Measurements from ENCODE around the gene PSMB5.

PSMB5 gene

DNA sequence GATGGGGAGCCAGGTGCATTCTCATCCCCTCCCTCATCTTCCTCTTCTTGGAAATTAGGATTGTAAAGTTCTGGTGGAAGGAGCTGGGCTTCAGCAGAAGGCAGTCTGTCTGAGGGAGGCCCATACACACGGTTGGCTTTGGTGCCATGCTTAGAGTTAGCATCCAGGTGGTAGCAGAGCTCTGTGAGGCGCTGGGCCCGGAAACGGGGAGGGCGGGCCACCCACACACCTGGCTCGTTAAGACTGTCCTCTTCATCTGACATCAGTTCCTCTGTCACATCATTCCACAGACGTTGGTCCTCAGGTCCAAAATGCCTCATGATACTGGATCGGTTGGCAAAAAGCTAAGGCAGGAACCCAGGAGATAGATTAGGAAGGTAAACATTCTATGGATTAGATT lies 47.4 kb downstream of the PSMB5 start:
- DNase-seq (ENCODE audit: low read depth): no peak

DNA sequence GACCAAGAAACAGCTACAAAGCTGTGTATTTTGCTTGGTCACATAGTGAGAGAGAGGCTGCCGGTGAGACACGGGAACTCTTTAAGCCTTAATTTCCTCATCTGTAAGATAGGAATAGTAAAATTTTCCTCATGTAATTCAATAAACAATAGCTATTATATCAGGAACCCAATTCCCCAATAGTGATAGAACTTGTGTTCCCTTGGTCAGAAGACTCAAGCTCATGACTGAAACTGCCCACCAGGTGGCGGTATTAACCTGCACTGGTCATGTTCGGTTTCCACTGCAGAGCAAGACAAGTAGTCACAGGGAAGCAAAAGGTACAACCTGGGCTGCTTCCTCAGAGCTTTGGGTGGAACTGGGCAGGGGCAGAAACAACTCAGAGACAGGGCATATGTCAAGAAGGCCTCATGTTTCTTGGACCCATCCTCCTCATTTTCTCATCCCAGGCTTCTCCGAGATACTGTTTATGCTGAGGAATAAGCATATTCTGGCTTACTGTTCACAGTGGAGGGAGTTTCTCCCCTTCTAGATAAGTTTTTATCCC lies 48.1 kb downstream of the PSMB5 start:
- peak; percentile 90 for DNase-seq (ENCODE audit: low read depth)

DNA sequence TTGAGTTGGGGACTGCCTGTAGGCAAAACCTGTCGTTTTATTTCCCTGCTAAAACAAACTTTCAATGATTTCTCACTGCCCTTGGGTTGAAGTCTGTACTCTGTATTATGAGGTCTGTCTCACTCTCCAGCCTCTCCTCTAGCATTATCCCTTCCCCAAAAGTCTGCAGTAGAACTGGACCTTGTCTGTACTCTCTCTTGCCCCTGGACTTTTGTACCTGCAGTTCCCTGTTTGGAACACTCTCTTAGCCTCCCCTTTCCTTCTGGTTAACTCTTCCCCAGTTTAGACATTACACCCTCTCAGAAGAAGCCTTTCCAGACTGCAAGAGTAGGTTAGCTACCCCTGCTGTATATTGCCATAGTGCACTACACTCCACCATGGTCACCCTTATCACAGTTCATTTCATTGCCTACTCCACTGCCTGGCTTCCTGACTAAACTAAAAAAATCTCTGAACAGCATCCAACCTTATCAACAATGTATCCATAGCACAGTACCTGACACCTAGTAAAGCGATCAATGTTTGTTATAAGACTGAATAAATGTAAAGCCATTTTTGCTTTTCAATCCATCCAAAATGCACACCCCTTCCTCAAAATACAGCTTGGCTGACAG lies 48.7 kb downstream of the PSMB5 start:
- no peak for DNase-seq (ENCODE audit: low read depth)

DNA sequence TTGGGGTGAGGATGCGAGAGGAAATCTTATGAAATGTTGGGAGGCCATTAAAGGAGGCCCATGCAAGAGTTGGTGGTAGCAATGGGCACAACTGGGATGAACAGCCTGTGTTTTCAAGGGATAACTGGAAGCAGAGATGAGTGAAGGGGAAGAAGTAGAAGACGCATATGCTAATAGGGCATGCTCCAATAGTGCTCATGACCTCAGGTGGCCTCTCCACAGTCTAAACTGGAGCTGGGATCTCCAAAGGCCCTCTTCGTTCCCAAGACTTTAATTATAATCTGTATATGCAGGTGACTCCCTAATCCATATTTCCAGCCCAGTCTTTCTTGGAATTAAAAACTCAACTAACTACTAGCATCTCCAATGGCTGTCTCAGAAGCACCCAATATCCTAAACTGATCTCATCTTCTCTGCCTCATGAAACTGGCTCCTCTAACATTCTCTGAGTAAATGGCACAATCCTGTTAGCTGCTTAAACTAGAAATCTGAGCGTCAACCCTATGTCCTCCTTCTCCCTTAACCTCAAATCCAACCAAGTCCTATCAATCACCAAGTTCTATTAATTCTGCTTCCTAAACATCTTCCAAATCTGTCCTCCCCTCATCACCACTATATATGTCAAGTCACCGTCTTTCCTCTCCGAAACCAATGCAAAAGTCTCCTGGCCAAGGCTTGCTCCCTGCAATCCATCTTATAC lies 49.6 kb downstream of the PSMB5 start:
- DNase-seq (ENCODE audit: low read depth): no peak

DNA sequence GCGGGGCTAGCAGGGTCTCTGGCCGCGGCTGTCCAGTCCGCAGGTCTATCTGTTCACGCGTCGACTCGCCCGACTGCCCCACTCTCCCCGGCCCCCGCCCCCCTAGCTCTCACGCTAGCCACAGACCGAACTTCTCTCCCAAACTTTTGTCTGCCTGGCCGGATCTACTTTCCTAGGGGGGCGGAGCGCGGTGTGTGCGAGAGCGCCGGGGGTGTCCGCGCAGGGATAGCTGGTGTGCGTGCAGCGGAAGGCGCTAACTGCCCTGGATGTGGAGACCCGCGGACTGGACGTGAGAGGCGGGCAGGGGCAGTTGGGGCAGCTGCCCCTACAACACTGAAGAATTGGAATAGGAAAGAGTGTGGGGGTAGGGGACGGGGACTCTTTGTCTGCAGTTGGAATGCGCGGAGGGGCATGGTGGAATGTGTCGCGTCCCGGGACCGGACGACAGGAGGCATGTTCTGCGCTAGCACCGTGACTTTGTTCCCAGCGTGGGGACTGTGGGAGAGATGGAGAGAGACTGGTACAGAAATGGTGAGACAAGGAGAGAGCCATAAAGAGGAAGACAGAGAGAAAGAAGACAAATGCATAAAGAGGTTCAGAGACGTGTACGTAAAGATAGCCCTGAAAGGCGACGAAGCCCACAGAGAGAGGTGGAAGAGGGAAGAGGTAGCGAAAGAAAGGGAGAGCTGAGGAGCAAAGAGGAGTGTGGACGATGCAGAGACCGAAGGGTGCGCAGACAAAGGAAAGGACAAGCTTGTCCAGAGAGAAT lies 52.0 kb downstream of the PSMB5 start, which contains the start of gene AJUBA:
Gene AJUBA, minus strand, starts transcription at position 75 of the 769 bp plus-strand sequence. CDS start 285 bp downstream, outside the sequence.
- DNase-seq (ENCODE audit: low read depth): peak; percentile 68

DNA sequence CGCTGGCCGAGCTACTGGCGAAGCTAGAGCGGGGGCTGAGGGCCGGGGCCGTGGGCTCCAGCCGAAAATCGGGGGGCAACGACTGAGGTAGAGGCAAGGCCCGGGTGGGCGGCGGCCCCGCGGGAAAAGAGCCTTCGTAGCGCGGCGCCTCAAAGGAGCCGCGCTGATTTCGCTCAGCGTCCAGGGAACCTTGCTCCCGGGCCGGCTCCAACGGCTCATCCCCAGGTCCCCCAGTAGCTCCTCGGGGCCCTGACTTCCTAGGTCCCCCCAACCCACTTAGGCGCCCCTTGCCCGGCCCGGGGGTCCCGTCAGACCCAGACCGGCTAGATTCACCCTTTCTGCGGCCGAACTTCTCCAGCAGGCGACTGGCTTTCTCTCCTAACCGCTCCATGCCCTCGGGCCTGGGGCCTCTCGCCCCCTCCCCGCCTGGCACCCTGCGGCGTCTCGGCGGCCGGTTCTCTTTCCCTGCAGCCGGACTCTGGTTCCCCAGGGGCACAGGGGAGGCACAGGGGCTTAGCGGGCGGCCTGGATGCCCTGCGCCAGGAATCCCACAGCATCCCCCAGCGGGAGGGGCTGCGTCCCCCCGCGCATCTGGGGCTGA lies 52.7 kb downstream of the PSMB5 start:
- no peak for DNase-seq (ENCODE audit: low read depth)

DNA sequence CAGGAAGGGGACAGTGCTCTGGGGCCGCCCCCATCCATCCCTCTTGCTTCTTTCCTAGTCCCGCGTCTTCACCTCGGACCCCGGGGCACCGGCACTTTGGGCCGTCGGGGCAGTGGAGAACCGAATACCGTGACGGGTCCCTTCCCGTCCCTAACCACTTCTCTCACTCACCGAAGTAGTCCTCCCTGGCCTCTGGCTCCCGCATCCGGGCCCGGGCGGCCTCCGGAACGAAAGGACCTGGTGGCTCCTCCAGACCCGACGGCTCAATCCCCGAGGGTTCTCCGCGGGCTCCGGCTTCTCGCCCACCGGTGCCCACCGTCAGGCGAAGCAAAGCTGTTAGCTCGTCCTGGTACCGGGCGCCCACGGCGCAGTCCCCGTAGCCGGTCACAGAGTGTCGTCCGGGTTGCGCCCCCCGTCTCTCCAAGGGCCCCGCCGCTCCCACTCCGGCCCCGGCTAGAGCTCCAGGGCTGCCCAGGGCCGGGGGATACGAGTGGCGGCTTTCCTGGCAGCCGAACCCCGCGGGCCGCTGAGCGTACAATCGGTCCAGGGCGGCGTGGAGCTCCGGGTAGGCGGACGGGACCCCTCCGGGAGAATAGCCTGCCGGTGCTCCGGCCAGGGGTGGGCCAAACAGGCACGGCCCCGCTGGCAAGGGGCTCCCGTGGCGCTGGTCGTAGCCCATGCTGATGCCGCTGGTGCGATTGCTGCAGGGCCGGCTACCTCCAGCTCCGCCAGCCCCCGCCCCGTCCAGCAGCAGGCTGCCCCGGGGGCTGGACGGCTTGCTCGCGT lies 53.4 kb downstream of the PSMB5 start:
- no peak for DNase-seq (ENCODE audit: low read depth)

DNA sequence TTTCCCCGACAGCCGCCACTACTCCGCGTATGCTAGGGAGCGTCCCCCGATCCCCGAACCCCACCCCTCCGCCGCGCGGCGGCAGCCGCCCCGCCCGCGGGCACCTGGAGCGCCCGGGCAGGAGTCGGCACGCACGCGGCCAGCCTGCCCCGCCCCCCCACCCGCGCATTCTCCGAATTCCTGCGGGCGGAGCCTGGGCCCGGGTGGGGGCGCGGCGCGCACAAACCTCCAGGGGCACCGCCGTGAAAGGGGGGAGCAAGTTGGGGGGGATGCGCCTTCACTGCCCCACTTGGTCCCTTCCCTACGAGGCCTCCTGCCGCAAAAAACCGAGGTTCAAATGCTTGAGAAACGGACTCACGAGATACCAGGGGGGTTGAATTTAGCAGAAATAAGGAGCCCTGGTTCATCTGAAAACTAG lies 54.0 kb downstream of the PSMB5 start:
- DNase-seq (ENCODE audit: low read depth): no peak

DNA sequence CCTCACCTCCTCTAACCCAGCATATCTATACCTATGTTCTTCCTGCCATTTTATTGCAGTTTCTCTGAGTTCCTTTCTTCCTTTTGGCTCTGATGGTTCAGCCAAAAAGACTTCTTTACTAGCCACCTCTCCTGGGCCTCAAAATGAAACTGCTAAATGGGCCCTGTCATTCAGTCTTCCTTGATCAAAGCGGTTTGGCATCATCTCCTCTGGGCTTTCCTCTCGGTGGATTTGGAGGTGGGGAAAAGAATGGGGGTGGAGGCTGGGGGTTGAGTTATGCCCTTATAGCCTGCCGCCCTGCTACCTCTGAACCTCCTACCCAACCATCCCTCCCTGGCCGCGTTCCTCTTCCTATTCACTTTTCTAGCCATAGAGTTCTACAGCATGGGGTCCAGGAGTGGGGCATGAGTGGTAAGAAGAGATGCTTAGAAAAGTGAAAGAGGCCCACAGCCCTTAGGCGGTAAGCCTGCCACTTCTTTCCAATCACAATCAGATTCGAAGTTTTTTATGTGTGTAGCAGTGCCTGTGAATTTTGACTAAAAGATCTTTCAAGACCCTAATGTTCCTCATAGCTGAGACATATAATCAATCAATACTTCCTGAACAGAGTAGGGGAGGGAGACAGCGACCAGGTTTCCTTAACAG lies 54.8 kb downstream of the PSMB5 start:
- DNase-seq (ENCODE audit: low read depth): no peak

DNA sequence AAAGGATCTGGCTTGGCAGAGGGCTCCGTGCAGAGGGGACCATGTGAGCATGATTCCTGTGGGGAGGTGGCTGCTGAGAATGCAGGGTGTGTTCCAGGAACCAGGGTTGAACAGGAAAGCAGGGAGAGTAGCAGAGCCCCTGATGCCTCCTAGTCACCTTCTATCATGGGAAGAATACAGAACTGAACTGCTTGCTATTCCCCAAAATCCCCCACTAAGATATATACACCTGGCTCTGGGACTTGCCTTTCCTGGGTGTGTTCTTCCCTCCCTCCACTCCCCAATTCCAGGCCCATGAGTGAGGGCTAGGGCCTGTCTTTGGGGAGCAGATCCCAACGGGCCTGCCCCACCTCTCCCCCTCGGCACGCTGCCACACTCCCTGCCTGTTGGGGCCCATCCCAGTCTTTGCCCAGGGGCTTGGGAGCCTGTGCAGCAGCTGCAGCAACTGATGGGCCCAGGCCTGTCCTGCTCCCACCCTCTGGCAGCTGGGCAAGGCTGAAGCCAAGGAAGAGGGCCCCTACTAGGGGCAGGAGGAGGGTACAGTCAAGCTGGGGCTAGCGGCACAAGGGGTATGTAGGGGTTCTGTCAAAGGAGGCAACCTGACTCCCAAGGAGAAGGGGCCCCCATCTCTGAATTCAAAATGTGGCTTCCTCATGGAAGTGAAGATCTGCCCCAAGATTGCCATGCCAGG lies 55.6 kb downstream of the PSMB5 start:
- DNase-seq (ENCODE audit: low read depth): no peak

DNA sequence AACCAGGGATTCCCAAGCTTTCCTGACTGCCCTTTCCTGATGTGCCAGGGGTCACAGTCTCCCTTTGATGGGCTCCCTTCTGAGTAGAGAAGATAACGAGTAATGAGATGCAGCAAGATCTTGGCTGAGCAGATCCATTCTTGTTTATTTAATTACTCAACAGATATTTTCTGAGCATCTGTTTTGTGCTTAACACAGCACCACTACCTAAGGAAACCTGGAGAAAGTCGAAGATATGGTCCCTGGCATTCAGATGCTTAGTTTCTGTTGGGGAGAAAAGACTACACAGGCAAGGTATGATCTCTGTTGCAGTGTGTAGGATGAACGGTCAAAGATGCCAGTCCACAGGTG lies 56.2 kb downstream of the PSMB5 start:
- no peak for DNase-seq (ENCODE audit: low read depth)

DNA sequence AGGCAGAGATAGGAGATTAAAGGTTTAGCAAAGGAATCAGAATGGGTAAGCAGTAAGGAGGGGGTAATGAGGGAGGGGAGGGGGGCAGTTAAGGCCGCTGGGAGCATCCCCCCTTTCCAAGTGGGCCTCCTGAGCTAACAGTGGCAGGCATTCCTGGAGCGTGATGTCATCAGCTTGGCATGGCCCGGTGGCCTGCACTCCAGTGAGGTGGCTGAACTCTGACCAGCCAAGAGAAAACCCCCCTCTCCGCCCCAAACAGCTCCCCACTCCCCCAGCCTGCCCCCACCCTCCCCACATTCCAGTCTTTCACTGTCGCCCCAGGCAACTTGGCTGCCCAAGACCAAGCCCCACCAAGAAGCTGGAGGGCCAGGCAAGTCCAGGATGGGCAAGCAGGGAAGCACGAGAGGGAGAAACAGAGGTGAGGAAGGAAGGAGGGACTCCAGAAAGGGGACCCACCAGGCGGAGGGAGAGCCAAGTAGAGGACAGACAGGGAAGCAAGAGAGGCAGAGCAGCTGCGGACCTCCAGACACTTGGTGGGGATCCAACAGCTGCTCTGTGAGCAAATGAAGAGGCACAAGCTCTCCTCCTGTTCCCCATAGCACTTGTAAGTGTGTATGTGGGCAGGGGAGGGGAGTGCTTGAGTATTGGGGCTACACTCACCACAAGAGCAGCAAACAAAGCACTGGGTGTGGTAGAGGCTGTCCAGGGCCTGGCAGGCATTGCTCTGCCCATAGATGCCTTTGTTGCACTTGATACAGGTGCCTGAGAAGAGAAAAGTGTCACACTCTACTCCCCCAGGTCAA lies 56.8 kb downstream of the PSMB5 start:
- DNase-seq (ENCODE audit: low read depth): no peak

DNA sequence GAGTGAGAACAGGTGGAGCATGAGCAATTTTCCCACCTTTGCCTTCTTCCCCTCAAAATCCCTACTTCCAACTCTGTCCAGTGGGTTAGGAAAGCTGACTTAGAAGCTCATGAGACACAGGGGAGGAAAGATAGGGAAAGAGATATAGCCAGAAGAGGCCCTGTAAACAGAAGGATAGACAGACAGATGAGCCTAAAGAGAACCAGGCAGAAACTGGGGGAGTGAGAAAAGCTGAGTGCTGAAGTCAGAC lies 57.3 kb downstream of the PSMB5 start:
- no peak for DNase-seq (ENCODE audit: low read depth)

DNA sequence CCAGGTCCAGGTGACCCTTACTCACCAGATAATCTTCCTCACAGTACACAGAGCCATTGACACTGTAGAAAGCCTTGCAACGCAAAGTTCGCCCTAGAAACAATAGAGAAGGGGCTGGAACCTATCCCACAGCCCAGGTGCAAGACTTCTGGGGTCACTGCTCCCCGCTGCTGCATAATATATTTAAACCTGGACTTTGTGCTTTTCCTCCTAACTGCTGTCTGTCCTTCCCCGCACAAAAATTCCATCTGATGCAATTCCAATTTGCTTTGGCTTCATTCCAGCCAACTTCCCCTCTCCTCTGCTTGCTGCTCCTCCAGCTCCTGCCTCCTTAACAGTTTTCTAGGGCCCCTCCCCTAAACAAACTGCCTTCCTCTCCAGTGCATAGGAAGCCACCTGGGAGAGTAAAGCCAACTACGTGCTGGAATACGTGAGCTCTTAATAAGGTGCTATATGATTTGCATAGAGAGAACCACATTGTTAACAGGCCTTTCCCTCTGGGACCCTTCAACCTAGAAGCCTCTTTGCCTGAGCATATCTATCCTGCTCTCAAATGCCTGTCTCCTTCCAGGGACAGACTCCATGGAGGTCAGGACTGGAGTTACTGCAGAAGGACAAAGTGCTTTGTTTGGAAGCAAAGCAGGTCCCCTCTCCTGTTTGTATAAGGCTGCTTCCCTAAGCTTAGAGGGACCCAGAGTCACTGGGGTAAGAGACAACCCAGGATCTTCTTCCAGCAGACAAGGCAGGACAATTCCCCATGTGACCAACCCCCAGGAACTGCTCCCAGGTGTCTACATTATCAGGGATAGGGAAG lies 57.9 kb downstream of the PSMB5 start:
- DNase-seq (ENCODE audit: low read depth): no peak

Data from activated T-cell treated with anti-CD3 and anti-CD28 coated beads for 1 hour (primary cell).